HepG2 (cell line): ENCODE data around the gene C10orf143. TPM values are rescaled to one million over a fixed set of nuclear protein-coding genes. Genes with fewer than 3 reads are reported as not detected.
A peak's percentile ranks its signal among the peaks of the same experiment; 100 is the strongest.

Experiments used
- ATF1 ChIP-seq: IDR thresholded peaks from 2 replicates; pipeline ENCODE4 v1.6.1; 2016; ENCODE audit warnings: mild to moderate bottlenecking, control low read depth
- ATF7-NPFF ChIP-seq: sonication (generic); formaldehyde crosslinking; IDR thresholded peaks from 2 replicates; pipeline ENCODE4 v1.8.1; 2023; ENCODE audit warnings: mild to moderate bottlenecking, low read depth, missing genetic modification reagents, moderate library complexity
- CREM ChIP-seq, 2 experiments: sonication (generic) in 1 of 2; formaldehyde crosslinking in 1 of 2; IDR thresholded peaks; 2 replicates each; pipeline versions ENCODE4 v1.4.0 to v1.6.1; 2016 to 2020; ENCODE audit warnings: antibody characterized with exemption in 1 of 2, mild to moderate bottlenecking in 1 of 2, missing genetic modification reagents in 1 of 2
- EHMT2 ChIP-seq: fragments of 200-600 bp; sonication (generic); IDR thresholded peaks from 2 replicates; pipeline ENCODE4 v1.7.0; 2017; ENCODE audit warnings: antibody characterized with exemption, low read depth, low read length, borderline replicate concordance
- ELF3 ChIP-seq: IDR thresholded peaks from 2 replicates; pipeline ENCODE4 v1.6.1; 2016; ENCODE audit warnings: missing genetic modification reagents, missing compliant biosample characterization
- FOXK1 ChIP-seq: sonication (generic); formaldehyde crosslinking; IDR thresholded peaks from 2 replicates; pipeline ENCODE4 v1.4.0; 2020; ENCODE audit warnings: low read depth, missing genetic modification reagents, borderline replicate concordance
- IKZF4 ChIP-seq: sonication (generic); formaldehyde crosslinking; IDR thresholded peaks from 2 replicates; pipeline ENCODE4 v1.5.1; 2020; ENCODE audit warnings: borderline replicate concordance, mild to moderate bottlenecking, low read depth, missing genetic modification reagents; ENCODE audit errors: not compliant biosample characterization
- IRX3 ChIP-seq: sonication (generic); formaldehyde crosslinking; IDR thresholded peaks from 2 replicates; pipeline ENCODE4 v1.8.1; 2023; ENCODE audit warnings: mild to moderate bottlenecking, low read depth, missing genetic modification reagents, borderline replicate concordance
- KLF15 ChIP-seq: sonication (generic); formaldehyde crosslinking; IDR thresholded peaks from 2 replicates; pipeline ENCODE4 v1.8.1; 2023; ENCODE audit warnings: borderline replicate concordance, mild to moderate bottlenecking, inconsistent platforms, missing genetic modification reagents, mixed read lengths
- THAP11 ChIP-seq: IDR thresholded peaks from 2 replicates; pipeline ENCODE4 v1.6.1; 2016; ENCODE audit warnings: missing biosample characterization, missing genetic modification reagents
- TOE1 ChIP-seq: sonication (generic); formaldehyde crosslinking; IDR thresholded peaks from 2 replicates; pipeline ENCODE4 v1.4.0; 2020; ENCODE audit warnings: mild to moderate bottlenecking, missing genetic modification reagents
- YEATS4 ChIP-seq: sonication (generic); formaldehyde crosslinking; IDR thresholded peaks from 2 replicates; pipeline ENCODE4 v1.4.0; 2020; ENCODE audit warnings: missing genetic modification reagents, borderline replicate concordance
- ZFAT ChIP-seq: sonication (generic); formaldehyde crosslinking; conservative IDR thresholded peaks from 2 replicates; pipeline ENCODE4 v1.8.1; 2023; ENCODE audit warnings: missing genetic modification reagents, inconsistent platforms
- ZNF367 ChIP-seq: sonication (generic); formaldehyde crosslinking; IDR thresholded peaks from 2 replicates; pipeline ENCODE4 v1.4.0; 2020; ENCODE audit warnings: missing genetic modification reagents, borderline replicate concordance
- ZNF660 ChIP-seq: sonication (generic); formaldehyde crosslinking; IDR thresholded peaks from 2 replicates; pipeline ENCODE4 v1.5.1; 2020; ENCODE audit warnings: mild to moderate bottlenecking, low read depth, missing genetic modification reagents, borderline replicate concordance
- ZNF747 ChIP-seq: sonication (generic); formaldehyde crosslinking; IDR thresholded peaks from 2 replicates; pipeline ENCODE4 v1.8.1; 2023; ENCODE audit warnings: missing genetic modification reagents, mild to moderate bottlenecking, borderline replicate concordance
- ZNF749 ChIP-seq: sonication (generic); formaldehyde crosslinking; IDR thresholded peaks from 2 replicates; pipeline ENCODE4 v1.8.0; 2022; ENCODE audit warnings: mild to moderate bottlenecking, missing genetic modification reagents, moderate library complexity, borderline replicate concordance
- ZSCAN20 ChIP-seq: sonication (generic); formaldehyde crosslinking; IDR thresholded peaks from 2 replicates; pipeline ENCODE4 v1.4.0; 2020; ENCODE audit warnings: missing genetic modification reagents, mild to moderate bottlenecking, borderline replicate concordance
- polyA plus RNA-seq, 8 experiments: library from polyadenylated mRNA; depleted of rRNA in 3 of 8; stranded (reverse) in 7 of 8; unstranded in 1 of 8; fragments of >200 nt; fragmentation: Illumina TruSeq in 4 of 8; extraction: Trizol in 4 of 8; gene quantifications; 2 replicates each; pipeline versions ENCODE4 v1.2.1 to v1.2.3, GENCODE V29; 2011 to 2016; ENCODE audit warnings: low read depth in 4 of 8, missing spikeins in 1 of 8, mixed read lengths in 1 of 8; ENCODE audit not compliant: insufficient read depth in 1 of 8
- total RNA-seq, 5 experiments: library from RNA; depleted of rRNA; stranded (reverse); fragments of >200 nt; fragmentation: Illumina TruSeq; extraction: Trizol; gene quantifications; 2 replicates each; pipeline ENCODE4 v1.2.3, GENCODE V29; 2016; ENCODE audit warnings: low read depth in 1 of 5
- TF ChIP-seq, protein P1 (sequence below): sonication (generic); formaldehyde crosslinking; IDR thresholded peaks from 2 replicates; pipeline ENCODE4 v1.5.1; 2020; ENCODE audit warnings: missing genetic modification reagents, mild to moderate bottlenecking, borderline replicate concordance
- TF ChIP-seq, protein P2 (sequence below): sonication (generic); formaldehyde crosslinking; IDR thresholded peaks from 2 replicates; pipeline ENCODE4 v1.5.0; 2020; ENCODE audit warnings: missing genetic modification reagents, mild to moderate bottlenecking, borderline replicate concordance
- TF ChIP-seq, protein P3 (sequence below): sonication (generic); formaldehyde crosslinking; IDR thresholded peaks from 2 replicates; pipeline ENCODE4 v1.4.0; 2020; ENCODE audit warnings: missing genetic modification reagents

The C10orf143 gene
- total and polyA plus RNA-seq, 2 of the 13 experiments (the other 11 are each of a cell fraction or from before 2014, with no cell fraction given), result 0.21 to 0.91 TPM

DNA sequence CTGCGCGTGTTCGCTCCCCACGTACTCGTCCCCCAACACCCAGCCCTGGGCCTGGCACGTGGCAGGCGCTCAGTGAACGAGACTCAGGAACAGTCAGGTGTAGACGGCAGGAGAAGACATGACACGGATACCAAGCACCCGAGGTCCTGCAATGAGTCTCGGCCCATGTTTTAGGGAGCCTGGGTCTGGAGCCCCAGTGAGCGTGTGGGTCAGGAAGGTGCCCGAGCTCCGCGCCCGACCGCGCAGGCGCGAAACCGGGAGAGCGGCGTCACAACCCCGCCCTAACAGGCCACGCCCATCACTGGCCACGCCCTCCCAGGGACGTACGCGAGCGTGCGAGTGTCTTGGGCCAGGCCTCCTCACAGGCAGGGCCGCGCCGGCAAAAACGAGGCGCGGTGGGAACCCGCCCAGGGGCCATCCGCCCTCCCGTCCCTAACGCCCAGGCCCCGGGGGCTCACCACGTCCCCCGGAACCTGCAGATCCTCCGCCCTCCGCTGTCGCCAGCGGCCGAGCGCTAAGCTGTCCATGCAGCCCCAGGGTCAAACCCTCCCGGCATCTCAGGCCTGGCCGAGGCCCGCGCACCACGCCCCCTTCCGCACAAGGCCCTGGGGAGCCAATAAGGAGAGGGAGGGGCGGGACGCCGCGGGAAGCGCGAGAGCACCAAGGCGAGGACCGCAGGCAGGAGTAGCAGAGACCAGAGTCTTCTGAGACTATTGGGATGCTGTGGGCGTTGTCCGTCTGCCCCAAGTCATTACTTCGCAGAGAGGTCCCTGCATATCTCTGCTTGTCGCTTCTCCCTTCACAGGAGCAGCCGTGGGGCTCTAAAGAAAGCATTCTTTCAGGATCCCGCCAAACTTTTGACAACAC lies at the start of gene C10orf143 (continued):
- TF ChIP-seq, protein P1, sequence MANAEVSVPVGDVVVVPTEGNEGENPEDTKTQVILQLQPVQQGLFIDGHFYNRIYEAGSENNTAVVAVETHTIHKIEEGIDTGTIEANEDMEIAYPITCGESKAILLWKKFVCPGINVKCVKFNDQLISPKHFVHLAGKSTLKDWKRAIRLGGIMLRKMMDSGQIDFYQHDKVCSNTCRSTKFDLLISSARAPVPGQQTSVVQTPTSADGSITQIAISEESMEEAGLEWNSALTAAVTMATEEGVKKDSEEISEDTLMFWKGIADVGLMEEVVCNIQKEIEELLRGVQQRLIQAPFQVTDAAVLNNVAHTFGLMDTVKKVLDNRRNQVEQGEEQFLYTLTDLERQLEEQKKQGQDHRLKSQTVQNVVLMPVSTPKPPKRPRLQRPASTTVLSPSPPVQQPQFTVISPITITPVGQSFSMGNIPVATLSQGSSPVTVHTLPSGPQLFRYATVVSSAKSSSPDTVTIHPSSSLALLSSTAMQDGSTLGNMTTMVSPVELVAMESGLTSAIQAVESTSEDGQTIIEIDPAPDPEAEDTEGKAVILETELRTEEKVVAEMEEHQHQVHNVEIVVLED (CRISPR knock-in tag), result peak; percentile 96
- TF ChIP-seq ATF7-NPFF (CRISPR knock-in tag) (peak; percentile 67; the same call in 1 of the 2 replicates), YEATS4 (CRISPR knock-in tag) (peak; percentile 92), ZNF367 (no peak), ZNF749 (CRISPR knock-in tag) (peak; percentile 70; the same call in 1 of the 2 replicates), ZSCAN20 (CRISPR knock-in tag) (peak; percentile 80; the same call in 1 of the 2 replicates), EHMT2 (no peak), THAP11 (CRISPR knock-in tag) (no peak), ELF3 (no peak; the same call in 1 of the 2 replicates), FOXK1 (no peak), ZNF747 (no peak), CREM (IDR thresholded peaks at IDR 0.05) (no peak; the same call in 1 of the 2 replicates), CREM (CRISPR knock-in tag; IDR thresholded peaks at IDR 0.05) (no peak), IRX3 (peak; percentile 63; the same call in 1 of the 2 replicates), KLF15 (CRISPR knock-in tag) (peak; percentile 22; the same call in 1 of the 2 replicates), IKZF4 (peak; percentile 80), ZNF660 (CRISPR knock-in tag) (no peak), ZFAT (no peak), ATF1 (CRISPR knock-in tag) (peak; percentile 61; the same call in 1 of the 2 replicates), TOE1 (no peak)
- TF ChIP-seq, protein P2, sequence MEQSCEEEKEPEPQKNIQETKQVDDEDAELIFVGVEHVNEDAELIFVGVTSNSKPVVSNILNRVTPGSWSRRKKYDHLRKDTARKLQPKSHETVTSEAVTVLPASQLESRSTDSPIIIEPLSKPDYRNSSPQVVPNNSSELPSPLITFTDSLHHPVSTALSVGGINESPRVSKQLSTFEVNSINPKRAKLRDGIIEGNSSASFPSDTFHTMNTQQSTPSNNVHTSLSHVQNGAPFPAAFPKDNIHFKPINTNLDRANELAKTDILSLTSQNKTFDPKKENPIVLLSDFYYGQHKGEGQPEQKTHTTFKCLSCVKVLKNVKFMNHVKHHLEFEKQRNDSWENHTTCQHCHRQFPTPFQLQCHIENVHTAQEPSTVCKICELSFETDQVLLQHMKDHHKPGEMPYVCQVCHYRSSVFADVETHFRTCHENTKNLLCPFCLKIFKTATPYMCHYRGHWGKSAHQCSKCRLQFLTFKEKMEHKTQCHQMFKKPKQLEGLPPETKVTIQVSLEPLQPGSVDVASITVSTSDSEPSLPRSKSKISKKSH (CRISPR knock-in tag), result no peak
- TF ChIP-seq, protein P3, sequence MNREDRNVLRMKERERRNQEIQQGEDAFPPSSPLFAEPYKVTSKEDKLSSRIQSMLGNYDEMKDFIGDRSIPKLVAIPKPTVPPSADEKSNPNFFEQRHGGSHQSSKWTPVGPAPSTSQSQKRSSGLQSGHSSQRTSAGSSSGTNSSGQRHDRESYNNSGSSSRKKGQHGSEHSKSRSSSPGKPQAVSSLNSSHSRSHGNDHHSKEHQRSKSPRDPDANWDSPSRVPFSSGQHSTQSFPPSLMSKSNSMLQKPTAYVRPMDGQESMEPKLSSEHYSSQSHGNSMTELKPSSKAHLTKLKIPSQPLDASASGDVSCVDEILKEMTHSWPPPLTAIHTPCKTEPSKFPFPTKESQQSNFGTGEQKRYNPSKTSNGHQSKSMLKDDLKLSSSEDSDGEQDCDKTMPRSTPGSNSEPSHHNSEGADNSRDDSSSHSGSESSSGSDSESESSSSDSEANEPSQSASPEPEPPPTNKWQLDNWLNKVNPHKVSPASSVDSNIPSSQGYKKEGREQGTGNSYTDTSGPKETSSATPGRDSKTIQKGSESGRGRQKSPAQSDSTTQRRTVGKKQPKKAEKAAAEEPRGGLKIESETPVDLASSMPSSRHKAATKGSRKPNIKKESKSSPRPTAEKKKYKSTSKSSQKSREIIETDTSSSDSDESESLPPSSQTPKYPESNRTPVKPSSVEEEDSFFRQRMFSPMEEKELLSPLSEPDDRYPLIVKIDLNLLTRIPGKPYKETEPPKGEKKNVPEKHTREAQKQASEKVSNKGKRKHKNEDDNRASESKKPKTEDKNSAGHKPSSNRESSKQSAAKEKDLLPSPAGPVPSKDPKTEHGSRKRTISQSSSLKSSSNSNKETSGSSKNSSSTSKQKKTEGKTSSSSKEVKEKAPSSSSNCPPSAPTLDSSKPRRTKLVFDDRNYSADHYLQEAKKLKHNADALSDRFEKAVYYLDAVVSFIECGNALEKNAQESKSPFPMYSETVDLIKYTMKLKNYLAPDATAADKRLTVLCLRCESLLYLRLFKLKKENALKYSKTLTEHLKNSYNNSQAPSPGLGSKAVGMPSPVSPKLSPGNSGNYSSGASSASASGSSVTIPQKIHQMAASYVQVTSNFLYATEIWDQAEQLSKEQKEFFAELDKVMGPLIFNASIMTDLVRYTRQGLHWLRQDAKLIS, result no peak
